Heart left ventricle (tissue), 16 donors: ENCODE results near the gene PRAMEF12. TPM values are rescaled to one million over a fixed set of nuclear protein-coding genes. Genes with fewer than 3 reads are reported as not detected.

ENCODE experiments used
- ATAC-seq, 4 donors: fragments of 200-7000 bp; cut with Tn5 transposase; one replicate each; pipeline ENCODE4 v1.9.1; 2020 to 2022; ENCODE audit warnings: moderate library complexity in 4 of 4, mild to moderate bottlenecking in 3 of 4, moderate number of reproducible peaks in 1 of 4
- DNase-seq, 5 donors: peaks; one replicate each; pipeline ENCODE4 v3.0.0-alpha.2; 2020
- H3K27ac ChIP-seq, 12 donors: fragments of 200-600 bp; sonication (generic) in 4 of 12; one replicate each; pipeline versions ENCODE4 v1.5.0 to v1.8.0; 2016 to 2022; ENCODE audit warnings: mild to moderate bottlenecking in 2 of 12
- H3K27me3 ChIP-seq, 9 donors: fragments of 200-600 bp; sonication (generic) in 2 of 9; one replicate each; pipeline versions ENCODE4 v1.5.1 to v1.8.0; 2016 to 2022; ENCODE audit warnings: mild to moderate bottlenecking in 3 of 9
- H3K36me3 ChIP-seq, 9 donors: fragments of 200-600 bp; sonication (generic) in 2 of 9; one replicate each; pipeline versions ENCODE4 v1.5.0 to v1.8.0; 2018 to 2022; ENCODE audit warnings: mild to moderate bottlenecking in 2 of 9
- H3K4me1 ChIP-seq, 12 donors: fragments of 200-600 bp; sonication (generic) in 4 of 12; one replicate each; pipeline versions ENCODE4 v1.5.0 to v1.8.0; 2016 to 2022; ENCODE audit warnings: mild to moderate bottlenecking in 3 of 12
- H3K4me3 ChIP-seq, 12 donors: fragments of 200-600 bp; sonication (generic) in 4 of 12; one replicate each; pipeline versions ENCODE4 v1.5.0 to v1.8.0; 2017 to 2022; ENCODE audit warnings: mild to moderate bottlenecking in 9 of 12, moderate library complexity in 4 of 12
- H3K9me3 ChIP-seq, 12 donors: fragments of 200-600 bp; sonication (generic) in 4 of 12; one replicate each; pipeline versions ENCODE4 v1.5.0 to v1.8.0; 2016 to 2022; ENCODE audit warnings: mild to moderate bottlenecking in 1 of 12
- CTCF ChIP-seq, 12 donors: fragments of 200-600 bp; sonication (generic) in 4 of 12; IDR thresholded peaks; one replicate each; pipeline versions ENCODE4 v1.5.0 to v1.8.0; 2018 to 2022; ENCODE audit warnings: antibody characterized with exemption in 12 of 12, mild to moderate bottlenecking in 5 of 12
- POLR2A ChIP-seq, 2 donors: fragments of 450-650 bp; IDR thresholded peaks; one replicate each; pipeline ENCODE4 v1.6.1; 2017; ENCODE audit warnings: antibody characterized with exemption in 2 of 2, mild to moderate bottlenecking in 2 of 2, moderate library complexity in 2 of 2
- WGBS, 4 donors: extraction: QIAGEN DNeasy Blood & Tissue Kit in 2 of 4; methylation state at CpG; one replicate each; pipeline versions ENCODE4 v1.1.5 to v1.1.7; 2013 to 2018; 5-methylcytosine and 5-hydroxymethylcytosine counted together
- intact Hi-C, 10 donors: fragments of 100-400 bp; cut with DNase I; formaldehyde crosslinking; loops; one replicate each; pipeline versions ENCODE4 v1.11.1 to v1.14.2; 2022
- polyA plus RNA-seq, 2 donors: library from polyadenylated mRNA; stranded (reverse); fragments of 200-250 nt; gene quantifications; one replicate each; pipeline ENCODE4 v1.2.3, GENCODE V29; 2013
- total RNA-seq, 9 donors: library from RNA; depleted of rRNA in 2 of 9; stranded (reverse); fragments of >200 nt in 2 of 9; fragmentation: NEBNext Ultra II Directional in 3 of 9; extraction: Animal tissue kit (Norgen Biotek cat#: 25700) in 3 of 9; gene quantifications; one replicate each; pipeline versions ENCODE4 v1.1.0 to v1.2.4, GENCODE V29; 2016 to 2023
- donor health status: ischemic (EF 13 %, LVEDD 7.1; RV severe dilation, severe dysfunction).
- donor health status: healthy with polysubstance abuse.
- donor health status: DM: no; HTN: yes; CAD: no.
- donor health status: DM: no; HTN: no; CAD: no.
- donor health status: ischemic (EF 25% LVEDD 6.9; RV normal size, moderate dysfunction).
- donor health status: ischemic (EF 25% LVEDD 5.7; RV mildly dilated, moderate dysfunction).
- donor health status: healthy.
- donor health status: DM: yes; HTN: yes; CAD: no.
- donor health status: ischemic (EF 35%, LVEDD 5.7; RV mildly dilated, moderate dysfunction).
- donor health status: nonischemic (EF 11% LVEDD 7.7; RV severe dilation, severe dysfunction).
- donor health status: DM: yes; HTN: yes; CAD: no.
- donor health status: PGD.
- donor health status: ischemic (EF 29% LVEDD 5.4; RV normal size, mild dysfunction).
- donor health status: nonischemic (EF 23%, LVEDD 6.1; RV moderate dilation, normal function).

The PRAMEF12 gene
- total and polyA plus RNA-seq, 11 donors: not detected

- TF ChIP-seq POLR2A (IDR thresholded peaks at IDR 0.05) (no peak), CTCF (IDR thresholded peaks at IDR 0.05) (no peak)
Measured at GRCh38 chr1:12738934-12739333, 34.6 kb upstream of the PRAMEF12 start.

GRCh38 chr1:12739613-12740012, 33.9 kb upstream of the PRAMEF12 start:
- no peak overlapping the region for H3K4me3 ChIP-seq
- H3K27me3 ChIP-seq: peaks cover 0 to 17% (median 0%) of the 10 kb centered on the region in 9 donors
- no peak overlapping the region for H3K27ac ChIP-seq
- H3K9me3 ChIP-seq: peaks cover 0 to 13% (median 2%) of the 10 kb centered on the region in 12 donors
- 68 to 79% (median 73%) methylated on average over 5 of the region's 5 CpGs for WGBS, 4 donors
- H3K36me3 ChIP-seq: no peaks in the 10 kb centered on the region
- no peaks in the 10 kb centered on the region for H3K4me1 ChIP-seq
- ATAC-seq: no peak
- TF ChIP-seq CTCF (IDR thresholded peaks at IDR 0.05): no peak
- no peak for TF ChIP-seq POLR2A (IDR thresholded peaks at IDR 0.05)
- no peak for DNase-seq
- intact Hi-C loops: no loop called here

More at GRCh38 chr1:12738934-12739333, 34.6 kb upstream of the PRAMEF12 start:
- no peak overlapping the region for H3K4me3 ChIP-seq
- 90 to 96% (median 94%) methylated on average over 1 of the region's 1 CpG for WGBS, 4 donors
- ATAC-seq (no peak), DNase-seq (no peak)
- no peak overlapping the region for H3K27ac ChIP-seq
- intact Hi-C loops: no loop called here
- peaks cover 0 to 18% (median 0%) of the 10 kb centered on the region in 9 donors for H3K27me3 ChIP-seq
- peaks cover 0 to 13% (median 2%) of the 10 kb centered on the region in 12 donors for H3K9me3 ChIP-seq
- no peaks in the 10 kb centered on the region for H3K4me1 ChIP-seq
- no peaks in the 10 kb centered on the region for H3K36me3 ChIP-seq

- TF ChIP-seq CTCF (IDR thresholded peaks at IDR 0.05): no peak
- no peak for TF ChIP-seq POLR2A (IDR thresholded peaks at IDR 0.05)
- H3K27ac ChIP-seq: no peak overlapping the region
- peaks cover 0 to 17% (median 0%) of the 10 kb centered on the region in 9 donors for H3K27me3 ChIP-seq
- peaks cover 0 to 4% (median 0%) of the 10 kb centered on the region in 12 donors for H3K9me3 ChIP-seq
- intact Hi-C loops: no loop called here
- H3K4me3 ChIP-seq: no peak overlapping the region
- no peak for ATAC-seq
- no peaks in the 10 kb centered on the region for H3K36me3 ChIP-seq
- H3K4me1 ChIP-seq: no peaks in the 10 kb centered on the region
- WGBS, 4 donors: 53 to 86% (median 64%) methylated on average over 3 of the region's 3 CpGs
- DNase-seq: no peak
Measured at GRCh38 chr1:12741946-12742345, 31.6 kb upstream of the PRAMEF12 start.

GRCh38 chr1:12745126-12745991, 28.2 kb upstream of the PRAMEF12 start:
- Histone ChIP-seq H3K4me3 (no peak overlapping the region), H3K27ac (no peak overlapping the region), H3K9me3 (peaks cover 0 to 31% (median 17%) of the 10 kb centered on the region in 12 donors), H3K27me3 (peaks cover 0 to 21% (median 0%) of the 10 kb centered on the region in 9 donors), H3K4me1 (no peaks in the 10 kb centered on the region), H3K36me3 (no peaks in the 10 kb centered on the region)
- WGBS, 4 donors: 60 to 75% (median 69%) methylated on average over 3 of the region's 3 CpGs
- ATAC-seq: no peak
- DNase-seq: no peak
- no peak for TF ChIP-seq CTCF (IDR thresholded peaks at IDR 0.05)
- no peak for TF ChIP-seq POLR2A (IDR thresholded peaks at IDR 0.05)
- intact Hi-C loops: no loop called here
